Measurements from ENCODE around the gene PRUNE1. TPM values are rescaled to one million over a fixed set of nuclear protein-coding genes. Genes with fewer than 3 reads are reported as not detected.

PRUNE1 gene
- total RNA-seq: 10 to 100 TPM in 1 of 2 donors, 1 to 10 TPM in 1; 9.6 to 14.3 TPM

DNA sequence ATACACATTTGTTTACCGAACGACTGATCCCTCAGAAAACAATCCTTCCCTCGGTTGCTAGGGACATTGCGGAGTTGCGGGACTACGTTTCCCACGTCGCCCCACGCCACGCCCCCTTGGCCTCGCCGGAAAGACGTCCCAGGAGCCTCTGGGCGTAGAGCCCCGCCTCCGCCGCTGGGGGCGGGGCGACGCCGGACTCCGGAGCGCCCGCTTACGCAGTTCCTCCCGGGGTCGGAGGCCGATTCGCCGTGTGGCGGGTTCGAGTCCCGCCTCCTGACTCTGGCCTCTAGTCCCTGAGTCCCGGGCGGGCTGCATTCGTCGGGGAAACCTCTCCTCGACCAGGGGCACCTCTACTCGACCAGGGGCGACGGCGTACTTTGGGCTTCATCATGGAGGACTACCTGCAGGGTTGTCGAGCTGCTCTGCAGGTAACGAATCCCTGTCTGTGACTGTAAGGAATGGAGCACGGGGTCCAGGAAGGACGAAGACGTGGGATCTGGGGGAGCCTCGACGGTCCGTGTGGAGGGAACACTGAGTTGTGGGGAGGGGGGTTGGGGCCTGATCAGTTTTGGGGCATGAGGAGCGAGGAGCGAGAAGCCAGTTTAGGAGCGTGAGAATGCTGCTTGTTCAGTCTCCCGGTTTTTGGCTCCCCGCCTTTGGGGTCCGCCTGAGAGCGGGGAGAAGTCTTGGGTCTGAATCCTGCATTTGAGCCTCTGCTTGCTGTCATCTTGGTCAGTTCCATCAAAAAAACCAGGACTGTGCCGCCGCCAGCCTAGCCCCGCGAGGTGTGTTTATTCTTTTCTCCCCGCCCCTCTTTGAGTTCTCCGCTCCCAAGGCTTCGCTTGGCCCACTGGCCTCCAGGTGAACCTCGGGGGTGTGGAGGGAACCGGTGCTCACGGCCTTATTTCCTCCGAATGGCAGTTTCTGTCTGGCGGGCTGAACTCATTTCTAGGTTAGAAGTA, at the start of gene PRUNE1:
TSS of gene PRUNE1 (plus strand) at position 206 of the 962 bp plus-strand sequence. CDS start at position 390, 184 bp downstream.

GRCh38 chr1:150974580-150975478, 33.4 kb upstream of the PRUNE1 start, which contains the start of gene CERS2:
Gene CERS2 (minus strand): TSS chr1:150974835. CDS start chr1:150969090, 5,745 bp downstream.

GRCh38 chr1:150981805-150982712, 26.2 kb upstream of the PRUNE1 start, which contains the start of gene ANXA9:
Gene ANXA9 (plus strand): TSS chr1:150982292. CDS start chr1:150983106, 814 bp downstream.

GRCh38 chr1:151006327-151007052, 1.8 kb upstream of the PRUNE1 start, which contains the start of gene MINDY1:
Gene MINDY1 (minus strand): TSS chr1:151006902. CDS start chr1:151002617, 4,285 bp downstream.

DNA sequence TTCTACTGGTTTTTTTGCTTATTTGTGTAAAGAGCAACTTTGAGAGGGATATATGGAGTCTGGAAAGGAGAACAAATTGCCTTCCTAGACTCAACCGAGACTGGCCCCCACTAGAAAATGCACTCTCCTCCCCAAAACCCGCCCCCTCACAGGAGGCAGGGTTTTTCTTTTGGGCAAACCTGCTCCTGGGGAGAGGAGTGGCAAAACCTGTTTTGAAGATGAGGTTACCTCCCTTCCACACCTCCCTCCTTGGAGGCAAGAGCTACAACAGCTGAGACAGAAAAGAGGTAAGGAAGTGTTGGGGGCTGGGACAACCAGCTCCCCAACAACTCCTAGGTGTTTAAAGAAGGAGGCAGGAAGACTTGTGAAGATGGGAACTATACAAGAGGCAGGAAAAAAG, 28.1 kb downstream of the PRUNE1 start, which contains the start of gene BNIPL:
TSS of gene BNIPL (plus strand) at position 231 of the 400 bp plus-strand sequence. CDS start at position 371, 140 bp downstream.

DNA sequence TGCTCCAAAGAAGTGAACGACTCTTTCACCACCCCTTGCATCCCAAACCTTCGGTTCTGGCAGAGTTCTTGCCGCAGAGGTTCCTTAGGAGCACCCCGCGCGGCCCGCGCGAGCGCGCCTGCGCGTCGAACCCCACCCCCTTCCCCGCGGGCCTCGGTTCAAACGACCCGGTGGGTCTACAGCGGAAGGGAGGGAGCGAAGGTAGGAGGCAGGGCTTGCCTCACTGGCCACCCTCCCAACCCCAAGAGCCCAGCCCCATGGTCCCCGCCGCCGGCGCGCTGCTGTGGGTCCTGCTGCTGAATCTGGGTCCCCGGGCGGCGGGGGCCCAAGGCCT, 39.3 kb downstream of the PRUNE1 start, which contains the start of gene C1orf56:
TSS of gene C1orf56 (plus strand) at position 161 of the 334 bp plus-strand sequence. CDS start at position 258, 97 bp downstream.

GRCh38 chr1:151059109-151060006, 51.1 kb downstream of the PRUNE1 start, which contains the start of gene CDC42SE1:
Gene CDC42SE1 (minus strand): TSS chr1:151059622. CDS start chr1:151055730, 3,892 bp downstream.

DNA sequence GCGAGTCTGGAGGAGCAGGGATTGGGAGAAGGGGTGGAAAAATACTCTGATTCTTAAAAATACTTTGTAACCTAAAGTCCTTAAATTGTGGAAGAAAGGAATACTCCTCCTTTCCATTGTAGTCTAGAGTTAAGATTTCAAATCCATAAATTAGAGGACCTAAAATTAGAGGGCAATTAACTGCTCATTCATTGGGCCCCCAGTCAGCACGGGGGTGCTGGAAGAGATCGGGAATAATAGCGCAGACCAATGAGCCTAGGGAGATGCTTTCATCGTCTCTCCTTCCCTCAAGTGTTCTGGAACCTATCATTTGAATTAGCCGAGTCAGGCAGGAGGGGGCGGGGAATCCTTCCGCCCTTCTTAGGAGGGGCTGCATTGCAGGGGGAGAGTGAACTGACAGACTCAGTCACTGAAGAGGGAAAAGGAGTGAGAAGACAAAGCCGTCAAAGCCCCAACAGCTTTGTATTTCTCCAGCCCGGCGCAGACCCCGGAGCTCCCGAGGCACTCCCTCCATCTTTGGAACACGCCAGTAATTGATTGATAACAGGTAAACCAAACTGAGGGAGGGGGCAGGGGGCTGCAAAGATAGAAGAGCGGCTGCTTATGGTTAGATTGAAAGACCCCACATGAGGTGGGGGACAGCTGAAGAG, 51.9 kb downstream of the PRUNE1 start, which contains the start of gene MLLT11:
TSS of gene MLLT11 (plus strand) at position 391 of the 650 bp plus-strand sequence. CDS start 6,828 bp downstream, outside the sequence.

GRCh38 chr1:151070474-151071276, 62.4 kb downstream of the PRUNE1 start, which contains the start of gene GABPB2:
Gene GABPB2 (plus strand): TSS chr1:151070761. CDS start chr1:151088190, 17,429 bp downstream.

Small RNAs within 50 kb of the gene (small RNA-seq; reads per million reads assigned to genes)
- 2.6 to 3.7 reads per million in 2 donors for gene RNU6-884P

Other genes with a start within 250 kb of the PRUNE1 start
- 10 to 100 TPM in 1 of 2 donors, 1 to 10 TPM in 1; 5.7 to 55.7 TPM for gene CTSS, start 242.7 kb upstream of the PRUNE1 start, total RNA-seq
- gene CTSK, start 200.2 kb upstream of the PRUNE1 start, total RNA-seq: 100 to 1,000 TPM; 311 to 511 TPM
- 10 to 100 TPM; 25.0 to 40.6 TPM for gene ARNT, start 131.8 kb upstream of the PRUNE1 start, total RNA-seq
- not detected for gene CTXND2, start 121.3 kb upstream of the PRUNE1 start, total RNA-seq
- 10 to 100 TPM; 31.3 to 33.0 TPM for gene SETDB1, start 82.1 kb upstream of the PRUNE1 start, total RNA-seq
- 100 to 1,000 TPM; 122 to 166 TPM for gene CERS2, start 33.6 kb upstream of the PRUNE1 start, total RNA-seq
- not detected for gene ANXA9, start 26.2 kb upstream of the PRUNE1 start, total RNA-seq
- gene MINDY1, start 1.5 kb upstream of the PRUNE1 start, total RNA-seq: 10 to 100 TPM; 21.6 to 35.4 TPM
- under 1 TPM in 1 of 2 donors, not detected in 1; under 0.01 TPM for gene BNIPL, start 28.1 kb downstream of the PRUNE1 start, total RNA-seq
- 1 to 10 TPM; 3.1 to 4.3 TPM for gene C1orf56, start 39.3 kb downstream of the PRUNE1 start, total RNA-seq
- gene CDC42SE1, start 51.2 kb downstream of the PRUNE1 start, total RNA-seq: 10 to 100 TPM; 77.4 to 94.9 TPM
- gene MLLT11, start 51.9 kb downstream of the PRUNE1 start, total RNA-seq: 1 to 10 TPM; 2.8 to 4.7 TPM
- 1 to 10 TPM; 6.3 to 7.9 TPM for gene GABPB2, start 62.3 kb downstream of the PRUNE1 start, total RNA-seq
- gene SEMA6C, start 138.2 kb downstream of the PRUNE1 start, total RNA-seq: 1 to 10 TPM in 1 of 2 donors, under 1 TPM in 1; 0.67 to 1.0 TPM
- gene TNFAIP8L2, start 148.2 kb downstream of the PRUNE1 start, total RNA-seq: not detected
- 10 to 100 TPM; 12.7 to 14.1 TPM for gene LYSMD1, start 157.5 kb downstream of the PRUNE1 start, total RNA-seq
- gene SCNM1, start 157.7 kb downstream of the PRUNE1 start, total RNA-seq: 10 to 100 TPM; 25.1 to 28.6 TPM
- gene TMOD4, start 167.5 kb downstream of the PRUNE1 start, total RNA-seq: not detected
- 10 to 100 TPM; 36.8 to 47.6 TPM for gene VPS72, start 181.7 kb downstream of the PRUNE1 start, total RNA-seq
- gene PIP5K1A, start 190.1 kb downstream of the PRUNE1 start, total RNA-seq: 10 to 100 TPM; 36.5 to 55.6 TPM
- 100 to 1,000 TPM; 131 to 188 TPM for gene PSMD4, start 246.3 kb downstream of the PRUNE1 start, total RNA-seq